ENCODE results near the gene GADL1. TPM values are rescaled to one million over a fixed set of nuclear protein-coding genes. Genes with fewer than 3 reads are reported as not detected.

GADL1 gene
- polyA plus RNA-seq, 3 donors = 2.4 to 6.0 (median 3.9) TPM

GRCh38 chr3:30691249-30691880 lies 203.1 kb downstream of the GADL1 start:
- DNase-seq (ENCODE audit: extremely low read depth in 1 of 11, low read depth in 9 of 11, low spot score in 4 of 11) = no peak

GRCh38 chr3:30690199-30690598 lies 204.3 kb downstream of the GADL1 start:
- DNase-seq (ENCODE audit: extremely low read depth in 1 of 11, low read depth in 9 of 11, low spot score in 4 of 11) = no peak

GRCh38 chr3:30688776-30689641 lies 205.5 kb downstream of the GADL1 start:
- DNase-seq (ENCODE audit: extremely low read depth in 1 of 11, low read depth in 9 of 11, low spot score in 4 of 11) = no peak

- no peak for DNase-seq (ENCODE audit: extremely low read depth in 1 of 11, low read depth in 9 of 11, low spot score in 4 of 11)
These were observed 206.4 kb downstream of the GADL1 start for GRCh38 chr3:30687930-30688570.

GRCh38 chr3:30686799-30687198 lies 207.7 kb downstream of the GADL1 start:
- DNase-seq (ENCODE audit: extremely low read depth in 1 of 11, low read depth in 9 of 11, low spot score in 4 of 11) = no peak

GRCh38 chr3:30686176-30686575 lies 208.3 kb downstream of the GADL1 start:
- no peak for DNase-seq (ENCODE audit: extremely low read depth in 1 of 11, low read depth in 9 of 11, low spot score in 4 of 11)

GRCh38 chr3:30685267-30685667 lies 209.2 kb downstream of the GADL1 start:
- no peak for DNase-seq (ENCODE audit: extremely low read depth in 1 of 11, low read depth in 9 of 11, low spot score in 4 of 11)

- DNase-seq (ENCODE audit: extremely low read depth in 1 of 11, low read depth in 9 of 11, low spot score in 4 of 11) = no peak
These were observed 210.1 kb downstream of the GADL1 start for GRCh38 chr3:30684356-30684755.

- no peak for DNase-seq (ENCODE audit: extremely low read depth in 1 of 11, low read depth in 9 of 11, low spot score in 4 of 11)
These were observed 210.7 kb downstream of the GADL1 start for GRCh38 chr3:30683769-30684168.

- no peak for DNase-seq (ENCODE audit: extremely low read depth in 1 of 11, low read depth in 9 of 11, low spot score in 4 of 11)
These were observed 211.9 kb downstream of the GADL1 start for GRCh38 chr3:30682434-30683155.

- no peak for DNase-seq (ENCODE audit: extremely low read depth in 1 of 11, low read depth in 9 of 11, low spot score in 4 of 11)
These were observed 212.7 kb downstream of the GADL1 start for GRCh38 chr3:30681649-30682211.

- peak in 1 of 11 donors; percentile 53 for DNase-seq (ENCODE audit: extremely low read depth in 1 of 11, low read depth in 9 of 11, low spot score in 4 of 11)
These were observed 213.4 kb downstream of the GADL1 start for GRCh38 chr3:30680789-30681648.

- DNase-seq (ENCODE audit: extremely low read depth in 1 of 11, low read depth in 9 of 11, low spot score in 4 of 11) = no peak
These were observed 215.4 kb downstream of the GADL1 start for GRCh38 chr3:30679045-30679444.

- DNase-seq (ENCODE audit: extremely low read depth in 1 of 11, low read depth in 9 of 11, low spot score in 4 of 11) = no peak
These were observed 217.1 kb downstream of the GADL1 start for GRCh38 chr3:30677347-30677685.

GRCh38 chr3:30676424-30677346 lies 217.8 kb downstream of the GADL1 start:
- no peak for DNase-seq (ENCODE audit: extremely low read depth in 1 of 11, low read depth in 9 of 11, low spot score in 4 of 11)

Data from renal cortex interstitium (tissue), 11 donors.